Activated CD4-positive, alpha-beta T cell treated with anti-CD3 and anti-CD28 coated beads for 24 hours (primary cell): ENCODE data around the gene ENTPD6.
A peak's percentile ranks its signal among the peaks of the same experiment; 100 is the strongest.
"Not testable (repeated sequence)": the region's sequence is repeated elsewhere in the genome, so short reads cannot be mapped to it uniquely, and the experiment has no call there.

ENCODE experiments used
- DNase-seq, 2 donors: peaks; one replicate each; pipeline ENCODE4 v3.0.0-alpha.2; 2020; ENCODE audit warnings: low read depth in 2 of 2

Gene ENTPD6

DNA sequence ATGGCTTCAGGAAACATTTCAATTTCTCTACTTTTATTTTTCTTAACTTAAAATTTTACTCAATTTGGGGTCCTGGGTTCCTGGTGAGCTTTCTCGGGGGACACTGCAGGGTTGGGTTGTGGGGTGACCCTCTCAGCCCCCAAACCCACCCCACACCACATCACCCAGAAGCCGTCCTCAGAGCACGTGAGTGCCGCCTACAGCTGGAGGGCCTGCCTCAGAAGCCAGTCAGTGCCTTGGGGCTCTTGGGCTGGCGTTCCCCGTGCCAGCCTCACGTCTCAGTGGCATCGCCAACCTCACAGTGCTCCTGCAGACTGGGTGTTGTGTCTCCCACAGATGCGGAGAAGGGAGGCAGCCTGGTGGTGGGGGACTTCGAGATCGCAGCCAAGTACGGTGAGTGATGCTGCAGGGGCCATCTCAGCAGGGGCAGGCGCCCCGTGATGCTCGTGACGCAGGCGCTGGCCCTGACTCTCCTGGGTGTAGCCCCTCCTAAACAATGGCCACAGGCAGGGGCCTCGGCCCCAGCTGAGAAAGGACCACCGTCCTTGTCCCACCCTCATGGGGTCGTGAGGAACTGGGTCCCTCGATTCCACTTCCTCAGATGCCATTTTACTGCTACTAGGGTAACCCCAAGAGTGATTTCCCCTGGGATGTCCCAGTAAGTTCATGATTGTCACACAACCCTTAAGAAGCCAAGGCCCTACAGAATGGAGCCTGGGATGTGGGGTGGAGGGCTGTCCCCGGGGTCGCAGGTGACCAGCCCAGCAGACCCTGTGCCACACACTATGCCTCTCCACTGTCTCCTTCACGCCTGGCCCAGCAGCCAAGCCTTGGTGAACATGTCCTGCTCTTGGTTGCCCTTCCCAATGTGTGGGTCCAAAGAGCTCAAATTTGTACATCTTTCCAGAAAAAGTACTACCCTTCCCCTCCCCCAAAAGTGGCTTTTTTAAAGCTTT lies 28.5 kb downstream of the ENTPD6 start:
- no peak for DNase-seq

DNA sequence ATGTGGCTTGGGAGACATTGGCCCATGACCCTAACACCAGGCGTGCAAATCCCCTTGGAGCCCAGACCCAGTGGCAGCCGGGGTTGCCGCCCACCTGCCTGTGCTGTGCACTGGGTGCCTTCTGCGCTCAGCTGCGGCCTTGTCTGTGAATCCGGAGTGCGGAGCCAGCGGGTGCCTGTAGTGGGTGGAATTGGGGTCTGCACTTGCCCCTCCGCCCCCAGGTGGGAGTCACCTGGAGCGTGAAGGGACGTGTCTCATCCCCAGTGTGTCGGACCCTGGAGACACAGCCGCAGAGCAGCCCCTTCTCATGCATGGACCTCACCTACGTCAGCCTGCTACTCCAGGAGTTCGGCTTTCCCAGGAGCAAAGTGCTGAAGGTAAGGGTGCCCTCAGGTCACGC lies 29.4 kb downstream of the ENTPD6 start:
- no peak for DNase-seq

DNA sequence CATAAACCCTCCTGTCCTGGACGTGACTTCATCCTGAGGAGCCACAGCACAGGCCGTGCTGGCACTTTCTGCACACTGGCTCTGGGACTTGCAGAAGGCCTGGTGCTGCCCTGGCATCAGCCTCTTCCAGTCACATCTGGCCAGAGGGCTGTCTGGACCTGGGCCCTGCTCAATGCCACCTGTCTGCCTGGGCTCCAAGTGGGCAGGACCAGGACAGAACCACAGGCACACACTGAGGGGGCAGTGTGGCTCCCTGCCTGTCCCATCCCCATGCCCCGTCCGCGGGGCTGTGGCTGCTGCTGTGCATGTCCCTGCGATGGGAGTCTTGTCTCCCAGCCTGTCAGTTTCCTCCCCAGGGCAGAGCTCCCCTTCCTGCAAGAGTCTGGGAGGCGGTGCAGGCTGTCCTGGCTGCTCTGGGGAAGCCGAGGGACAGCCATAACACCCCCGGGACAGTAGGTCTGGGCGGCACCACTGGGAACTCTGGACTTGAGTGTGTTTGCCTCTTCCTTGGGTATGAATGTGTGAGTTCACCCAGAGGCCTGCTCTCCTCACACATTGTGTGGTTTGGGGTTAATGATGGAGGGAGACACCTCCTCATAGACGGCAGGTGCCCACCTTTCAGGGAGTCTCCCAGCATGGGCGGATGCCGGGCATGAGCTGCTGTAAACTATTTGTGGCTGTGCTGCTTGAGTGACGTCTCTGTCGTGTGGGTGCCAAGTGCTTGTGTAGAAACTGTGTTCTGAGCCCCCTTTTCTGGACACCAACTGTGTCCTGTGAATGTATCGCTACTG lies 30.3 kb downstream of the ENTPD6 start:
- DNase-seq, result no peak

DNA sequence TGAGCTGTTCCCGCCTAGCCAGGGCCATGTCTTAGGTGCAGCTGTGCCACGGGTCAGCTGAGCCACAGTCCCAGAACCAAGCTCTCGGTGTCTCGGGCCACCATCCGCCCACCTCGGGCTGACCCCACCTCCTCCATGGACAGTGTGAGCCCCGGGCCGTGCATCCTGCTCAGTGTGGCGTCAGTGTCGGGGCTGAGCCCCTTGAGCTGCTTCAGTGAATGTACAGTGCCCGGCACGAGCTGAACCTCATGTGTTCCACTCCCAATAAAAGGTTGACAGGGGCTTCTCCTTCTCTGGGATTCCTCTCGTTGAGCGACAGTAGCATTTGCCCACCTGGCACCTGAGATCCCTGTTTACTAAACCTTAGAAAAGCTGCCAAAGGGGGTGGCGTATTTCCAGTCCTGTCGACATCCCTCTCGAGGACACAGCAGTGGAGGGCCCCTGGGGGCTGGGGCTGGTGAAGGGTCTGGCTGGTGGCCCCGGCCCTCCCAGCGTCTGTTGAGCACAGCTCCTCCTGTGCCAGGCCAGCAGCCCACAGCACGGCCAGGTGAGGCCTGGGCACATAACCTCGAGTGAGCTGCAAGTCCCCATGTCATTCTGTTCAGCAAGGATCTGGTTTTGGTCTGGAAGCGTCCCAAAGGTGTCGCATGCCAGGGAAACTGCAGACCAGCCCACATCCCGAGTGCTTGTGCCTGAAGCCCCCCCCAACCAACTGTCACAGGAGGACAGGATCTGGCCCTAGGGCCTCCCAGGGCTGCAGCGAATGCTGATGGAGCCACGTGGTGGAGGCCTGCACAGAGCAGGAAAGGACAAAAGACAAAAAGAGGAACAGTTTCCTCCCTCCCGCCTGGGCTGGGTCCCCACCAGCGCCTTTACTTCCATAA lies 31.2 kb downstream of the ENTPD6 start:
- DNase-seq, result no peak

DNA sequence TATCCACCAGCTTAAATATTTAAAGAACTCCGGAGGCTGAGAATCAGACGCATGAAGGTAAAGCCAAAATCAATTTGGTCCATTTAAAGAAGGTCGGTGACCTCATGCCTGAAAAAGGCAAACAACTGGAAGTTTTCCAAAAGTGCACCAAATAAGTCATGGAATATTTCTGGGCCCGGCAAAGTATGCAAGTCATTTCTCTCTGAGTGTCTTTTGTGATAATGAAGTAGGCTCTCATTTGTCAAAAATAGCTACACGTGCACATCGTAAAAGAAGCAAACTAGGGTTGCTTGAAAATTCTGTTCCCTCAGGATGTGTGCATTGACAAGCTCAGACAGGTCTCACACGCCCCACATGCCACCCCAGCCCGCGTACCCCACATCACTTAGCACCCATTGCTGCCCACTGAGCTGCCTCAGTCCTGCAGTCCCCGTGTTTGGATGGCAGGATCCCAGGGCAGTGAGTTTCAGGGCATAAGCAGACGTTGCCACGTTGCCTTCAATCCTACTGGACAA lies 31.9 kb downstream of the ENTPD6 start:
- DNase-seq, result no peak

DNA sequence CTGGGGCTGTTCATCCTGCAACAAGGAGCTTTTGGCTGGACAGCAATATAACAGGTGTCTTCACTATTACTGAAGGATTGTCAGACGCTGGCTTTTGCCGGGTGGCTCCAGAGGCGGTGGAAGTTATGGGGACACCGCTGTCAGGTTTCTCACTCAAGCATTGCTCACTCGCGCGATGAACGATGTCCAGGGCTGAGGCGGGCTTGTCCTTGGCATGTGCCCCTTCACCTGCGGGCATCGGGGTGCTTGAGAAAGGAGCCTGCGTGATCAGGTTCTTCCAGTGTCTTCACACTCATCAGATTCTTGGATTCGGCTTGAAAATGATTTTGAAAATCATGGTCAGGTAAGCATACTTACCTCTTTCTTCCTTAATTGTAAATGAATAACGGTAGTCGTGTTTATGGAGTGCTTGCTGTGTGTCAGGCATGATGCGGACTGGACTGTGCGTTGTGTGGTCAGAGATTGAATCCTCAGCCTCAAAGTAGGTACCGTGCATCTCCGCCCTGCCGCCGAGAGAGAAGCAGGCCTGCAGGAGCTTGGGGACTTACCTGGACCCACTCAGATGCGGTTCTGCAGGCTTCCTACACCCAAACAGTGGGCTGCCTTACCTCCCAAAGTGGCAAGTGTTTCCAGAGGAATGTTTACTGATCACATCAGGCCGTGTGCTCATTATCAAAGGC lies 34.1 kb downstream of the ENTPD6 start:
- no peak for DNase-seq

DNA sequence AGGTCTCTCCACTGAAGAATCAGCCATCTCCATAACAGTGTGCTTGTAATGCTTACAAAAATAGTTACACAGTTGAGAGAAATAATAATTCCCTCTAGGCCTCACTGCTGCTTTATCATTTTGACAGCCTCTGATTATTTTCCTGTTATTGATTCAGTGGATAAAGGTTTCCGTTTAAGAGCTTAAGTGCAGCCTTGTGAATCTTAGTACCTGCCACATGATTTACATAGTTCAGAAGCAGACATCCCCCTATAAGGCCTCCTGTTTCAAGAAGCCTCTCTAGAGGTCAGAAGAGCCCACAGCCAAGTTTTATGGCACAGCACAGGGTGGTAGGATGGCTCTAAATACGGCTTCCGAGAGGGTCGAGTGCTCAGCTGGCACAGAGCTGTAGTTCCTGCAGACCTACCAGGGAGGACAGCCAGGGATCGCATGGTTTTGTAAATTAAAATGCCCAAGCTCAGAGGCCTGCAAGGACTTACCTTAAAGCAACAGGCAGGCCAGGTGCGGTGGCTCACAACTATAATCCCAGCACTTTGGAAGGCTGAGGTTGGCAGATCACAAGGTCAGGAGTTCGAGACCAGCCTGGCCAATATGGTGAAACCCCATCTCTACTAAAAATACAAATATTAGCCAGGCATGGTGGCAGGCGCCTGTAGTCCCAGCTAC lies 34.8 kb downstream of the ENTPD6 start:
- DNase-seq, result no peak

DNA sequence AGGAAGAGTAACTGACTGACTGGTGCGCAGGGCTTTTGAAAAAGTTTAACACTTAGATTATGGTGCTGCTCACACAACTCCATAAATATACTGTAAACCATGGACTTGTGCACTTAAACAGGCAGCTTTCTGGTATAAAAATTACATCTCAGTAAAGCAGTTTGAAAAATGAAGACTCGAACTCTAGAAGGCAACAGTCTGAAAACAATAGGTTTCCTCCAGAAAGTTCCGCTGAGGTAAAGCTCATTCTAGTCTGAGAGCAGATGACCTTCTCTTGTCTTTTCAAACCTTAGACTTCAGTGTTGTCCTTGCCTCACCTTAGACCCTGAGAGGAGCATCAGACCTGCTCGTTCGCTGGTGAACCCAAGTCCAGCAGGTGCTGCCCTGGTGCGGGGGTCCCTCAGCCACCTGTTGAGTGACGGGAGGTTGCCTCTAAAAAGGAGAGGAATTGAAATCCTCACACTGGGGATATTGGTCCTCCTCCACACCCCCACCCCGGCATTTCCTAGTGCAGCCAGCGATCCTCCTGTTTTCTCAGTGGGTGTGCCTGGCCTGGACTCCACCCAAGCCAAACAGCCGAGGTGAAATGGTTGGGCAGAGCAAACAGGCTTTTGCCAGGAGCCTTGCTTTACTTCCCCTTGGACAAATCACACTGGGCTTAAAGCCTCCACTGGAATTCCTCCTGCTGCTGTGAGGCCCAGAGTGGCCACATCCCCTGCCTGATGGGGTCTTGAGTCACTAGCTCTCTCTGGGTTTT lies 37.7 kb downstream of the ENTPD6 start:
- no peak for DNase-seq

DNA sequence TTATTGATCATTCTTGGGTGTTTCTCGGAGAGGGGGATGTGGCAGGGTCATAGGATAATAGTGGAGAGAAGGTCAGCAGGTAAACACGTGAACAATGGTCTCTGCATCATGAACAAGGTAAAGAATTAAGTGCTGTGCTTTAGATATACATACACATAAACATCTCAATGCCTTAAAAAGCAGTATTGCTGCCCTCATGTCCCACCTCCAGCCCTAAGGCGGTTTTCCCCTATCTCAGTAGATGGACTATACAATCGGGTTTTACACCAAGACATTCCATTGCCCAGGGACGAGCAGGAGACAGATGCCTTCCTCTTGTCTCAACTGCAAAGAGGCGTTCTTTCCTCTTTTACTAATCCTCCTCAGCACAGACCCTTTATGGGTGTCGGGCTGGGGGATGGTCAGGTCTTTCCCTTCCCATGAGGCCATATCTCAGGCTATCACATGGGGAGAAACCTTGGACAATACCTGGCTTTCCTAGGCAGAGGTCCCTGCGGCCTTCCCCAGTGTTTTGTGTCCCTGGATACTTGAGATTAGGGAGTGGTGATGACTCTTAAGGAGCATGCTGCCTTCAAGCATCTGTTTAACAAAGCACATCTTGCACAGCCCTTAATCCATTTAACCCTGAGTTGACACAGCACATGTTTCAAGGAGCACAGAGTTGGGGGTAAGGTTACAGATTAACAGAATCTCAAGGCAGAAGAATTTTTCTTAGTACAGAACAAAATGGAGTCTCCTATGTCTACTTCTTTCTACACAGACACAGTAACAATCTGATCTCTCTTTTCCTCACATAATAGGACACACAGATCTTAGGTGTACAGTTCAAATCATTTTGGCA lies 38.7 kb downstream of the ENTPD6 start:
- DNase-seq, result not testable (repeated sequence)

DNA sequence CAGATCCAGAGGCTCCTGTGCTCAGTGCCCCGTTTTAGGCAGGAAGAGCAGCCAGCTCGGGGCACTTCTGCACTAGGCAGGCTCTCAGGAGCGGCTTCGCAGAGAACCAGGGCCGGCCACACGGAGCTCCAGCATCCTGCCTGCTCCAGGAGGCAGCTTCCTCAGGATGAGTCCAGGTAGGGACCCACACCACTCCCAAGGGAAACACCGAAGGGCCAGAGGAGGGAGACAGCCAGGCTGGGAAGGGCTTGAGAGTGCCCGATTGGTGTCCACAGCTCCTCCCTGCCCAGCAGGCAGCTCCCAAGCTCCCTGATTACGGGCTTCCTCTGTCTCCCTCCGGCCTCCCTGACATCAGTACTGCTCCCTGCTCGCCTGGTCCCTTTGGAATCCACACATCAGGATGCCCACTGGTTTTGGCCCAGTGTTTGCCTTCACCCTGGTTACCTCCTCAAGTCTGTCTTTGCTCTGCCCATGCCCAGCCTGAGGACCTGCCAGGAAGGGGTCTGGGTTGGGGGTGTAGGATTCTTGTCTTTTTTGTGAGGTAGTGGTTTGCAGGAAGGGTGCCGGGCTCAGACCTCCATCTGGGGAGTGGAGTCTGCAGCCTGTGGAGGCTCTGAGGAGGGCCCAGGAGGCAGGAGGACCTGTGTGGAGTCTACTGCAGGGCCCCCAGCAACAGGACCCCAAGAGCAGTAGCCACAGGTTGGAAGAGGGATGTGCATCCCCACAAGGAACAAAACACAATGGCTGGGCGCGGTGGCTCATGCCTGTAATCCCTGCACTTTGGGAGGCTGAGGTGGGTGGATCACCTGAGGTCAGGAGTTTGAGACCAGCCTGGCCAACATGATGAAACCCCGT lies 41.2 kb downstream of the ENTPD6 start:
- DNase-seq, result no peak

DNA sequence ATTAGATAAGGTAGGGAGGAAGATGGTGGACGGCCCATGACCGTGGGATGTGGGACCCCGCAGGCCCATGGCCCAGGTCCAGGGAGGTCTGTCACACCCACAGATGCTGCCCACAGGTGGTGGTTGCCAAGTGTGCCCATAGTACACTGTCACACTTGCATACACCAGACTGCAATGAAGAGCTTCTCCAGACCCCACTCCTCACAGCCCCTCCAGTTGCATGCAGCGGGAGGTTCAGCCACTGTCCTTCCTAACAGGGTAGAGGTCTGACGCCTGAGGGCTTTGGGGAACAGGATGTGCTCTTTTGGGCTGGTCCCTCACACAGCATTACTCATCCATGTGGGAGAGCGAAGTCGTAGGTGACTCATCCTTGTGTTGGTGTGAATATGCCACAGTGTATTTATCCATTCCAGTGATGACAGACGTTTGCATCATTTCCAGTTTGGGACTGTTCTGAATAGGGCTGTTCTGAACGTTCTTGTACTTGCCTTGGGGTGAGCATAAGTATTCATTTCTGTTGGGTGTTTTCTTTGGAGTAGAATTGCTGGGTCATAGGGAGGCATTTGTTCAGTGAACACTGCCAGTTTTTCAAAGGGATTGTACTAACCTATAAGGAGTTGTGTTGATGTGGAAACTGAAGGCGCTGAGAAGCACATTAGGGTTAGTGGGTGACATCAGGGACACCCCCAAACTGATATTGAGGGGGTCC lies 42.3 kb downstream of the ENTPD6 start:
- DNase-seq, result peak; percentile 34 to 49

DNA sequence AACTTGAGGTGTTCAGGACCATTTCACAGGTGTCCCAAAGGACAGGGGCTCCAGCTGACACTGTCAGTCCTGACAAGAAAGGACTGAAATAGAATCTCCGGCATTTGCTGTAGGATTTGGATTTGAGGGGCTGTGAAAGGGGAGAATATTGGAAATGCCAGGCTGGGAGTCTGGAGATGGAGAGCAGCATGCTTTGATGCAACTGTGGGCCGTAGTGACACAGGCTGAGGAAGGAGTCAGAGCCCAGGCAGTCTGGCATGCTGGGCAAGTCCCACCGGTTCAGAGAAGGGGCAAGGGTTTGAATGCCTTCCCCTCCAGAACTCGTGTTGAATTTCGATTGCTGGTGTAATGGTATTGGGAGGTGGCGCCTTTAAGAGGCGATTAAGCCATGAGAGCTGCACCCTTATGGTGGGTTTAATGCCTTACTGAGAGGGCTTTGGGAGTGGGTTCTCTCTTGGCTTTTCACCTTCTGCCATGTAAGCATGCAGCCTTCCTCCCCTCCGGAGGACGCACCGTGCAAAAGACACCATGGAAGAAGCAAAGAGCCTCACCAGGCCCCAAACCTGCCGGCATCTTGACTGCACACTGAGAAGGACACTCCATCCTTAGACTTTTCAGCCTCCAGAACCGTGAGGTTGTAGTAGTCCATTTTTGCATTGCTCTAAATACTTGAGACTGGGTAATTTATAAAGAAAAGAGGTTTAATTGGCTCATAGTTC lies 43.0 kb downstream of the ENTPD6 start:
- no peak for DNase-seq

DNA sequence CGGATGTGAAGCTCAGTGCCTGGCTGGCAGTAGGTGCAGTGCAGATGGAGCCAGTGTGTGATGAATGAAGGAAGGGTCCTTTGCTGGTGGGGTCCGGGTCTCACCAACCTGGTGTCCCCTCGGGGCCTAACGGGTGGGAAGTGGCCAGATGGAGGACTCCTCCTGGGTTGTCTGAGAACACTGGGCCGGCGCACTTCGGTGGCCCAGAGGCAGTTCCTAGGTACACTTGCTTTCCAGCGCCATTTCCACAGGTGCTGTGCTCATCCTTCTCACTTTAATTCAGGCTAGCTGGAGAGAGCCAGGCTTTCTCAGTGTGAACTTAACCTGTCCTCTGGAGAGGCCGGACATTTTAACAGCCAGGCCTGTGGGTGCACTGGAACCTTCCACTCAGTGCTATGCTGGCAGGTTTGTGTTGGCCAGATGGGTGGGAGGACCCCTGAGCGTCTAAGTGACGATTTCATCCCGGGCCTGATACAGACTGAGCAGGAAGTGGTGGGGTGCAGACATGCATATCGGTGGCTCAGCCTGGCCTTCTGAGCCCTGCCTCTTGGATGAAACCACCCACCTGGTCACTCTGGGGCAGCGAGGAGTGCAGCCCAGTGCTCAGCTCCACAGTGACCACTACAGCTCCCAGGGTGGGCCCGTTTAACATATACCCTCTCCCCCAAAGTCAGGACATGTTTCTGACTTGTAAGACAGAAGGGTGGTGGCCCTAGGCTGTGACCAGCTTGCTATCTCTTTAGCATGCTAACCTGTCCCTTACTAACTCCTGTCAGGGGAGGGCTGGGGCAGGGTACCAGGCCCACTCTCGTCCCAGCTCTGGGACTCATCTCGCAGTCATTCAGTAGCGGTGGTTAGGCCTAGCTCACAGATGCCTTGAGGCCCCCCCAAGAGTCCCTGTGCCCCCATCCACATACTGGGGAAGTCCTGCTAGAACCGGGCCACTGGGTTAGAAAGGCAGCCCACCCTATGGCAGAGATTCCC lies 44.2 kb downstream of the ENTPD6 start:
- DNase-seq, result no peak

DNA sequence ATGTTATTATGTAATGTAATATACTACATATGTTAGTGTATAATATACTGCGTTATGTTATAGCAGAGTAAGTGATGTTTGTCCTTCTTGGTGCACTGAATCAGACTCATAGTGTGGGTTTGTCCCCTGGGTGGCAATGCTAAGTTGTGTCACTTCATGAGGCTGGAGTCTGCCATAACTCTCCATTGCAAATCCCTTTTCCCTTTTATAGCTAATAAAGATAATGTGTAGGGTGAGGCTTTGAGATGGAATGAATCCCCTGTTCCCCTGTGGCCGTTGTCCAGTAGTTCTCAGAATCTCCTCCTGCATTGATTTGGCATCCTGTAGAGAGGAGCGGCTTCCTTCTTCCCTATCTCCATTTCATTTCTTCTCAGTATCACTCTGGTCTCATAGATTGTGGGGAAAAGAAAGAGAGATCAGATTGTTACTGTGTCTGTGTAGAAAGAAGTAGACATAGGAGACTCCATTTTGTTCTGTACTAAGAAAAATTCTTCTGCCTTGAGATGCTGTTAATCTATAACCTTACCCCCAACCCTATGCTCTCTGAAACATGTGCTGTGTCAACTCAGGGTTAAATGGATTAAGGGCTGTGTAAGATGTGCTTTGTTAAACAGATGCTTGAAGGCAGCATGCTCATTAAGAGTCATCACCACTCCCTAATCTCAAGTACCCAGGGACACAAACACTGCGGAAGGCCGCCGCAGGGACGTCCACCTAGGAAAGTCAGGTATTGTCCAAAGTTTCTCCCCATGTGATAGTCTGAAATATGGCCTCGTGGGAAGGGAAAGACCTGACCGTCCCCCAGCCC lies 45.5 kb downstream of the ENTPD6 start:
- not testable (repeated sequence) for DNase-seq

DNA sequence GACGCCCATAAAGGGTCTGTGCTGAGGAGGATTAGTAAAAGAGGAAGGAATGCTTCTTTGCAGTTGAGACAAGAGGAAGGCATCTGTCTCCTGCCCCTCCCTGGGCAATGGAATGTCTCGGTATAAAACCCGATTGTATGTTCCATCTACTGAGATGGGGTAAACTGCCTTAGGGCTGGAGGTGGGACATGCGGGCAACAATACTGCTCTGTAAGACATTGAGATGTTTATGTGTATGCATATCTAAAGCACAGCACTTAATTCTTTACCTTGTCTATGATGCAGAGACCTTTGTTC lies 46.1 kb downstream of the ENTPD6 start:
- DNase-seq, result not testable (repeated sequence)
